GM12874 (cell line): ENCODE measurements around the gene TTC34.

Source experiments
- TF ChIP-seq, protein P1 (sequence below): IDR thresholded peaks from 2 replicates; pipeline ENCODE4 v1.5.1; 2011; ENCODE audit warnings: low read depth, mild to moderate bottlenecking, control low read depth, low read length, moderate library complexity; ENCODE audit not compliant: insufficient read depth

TTC34 gene

DNA sequence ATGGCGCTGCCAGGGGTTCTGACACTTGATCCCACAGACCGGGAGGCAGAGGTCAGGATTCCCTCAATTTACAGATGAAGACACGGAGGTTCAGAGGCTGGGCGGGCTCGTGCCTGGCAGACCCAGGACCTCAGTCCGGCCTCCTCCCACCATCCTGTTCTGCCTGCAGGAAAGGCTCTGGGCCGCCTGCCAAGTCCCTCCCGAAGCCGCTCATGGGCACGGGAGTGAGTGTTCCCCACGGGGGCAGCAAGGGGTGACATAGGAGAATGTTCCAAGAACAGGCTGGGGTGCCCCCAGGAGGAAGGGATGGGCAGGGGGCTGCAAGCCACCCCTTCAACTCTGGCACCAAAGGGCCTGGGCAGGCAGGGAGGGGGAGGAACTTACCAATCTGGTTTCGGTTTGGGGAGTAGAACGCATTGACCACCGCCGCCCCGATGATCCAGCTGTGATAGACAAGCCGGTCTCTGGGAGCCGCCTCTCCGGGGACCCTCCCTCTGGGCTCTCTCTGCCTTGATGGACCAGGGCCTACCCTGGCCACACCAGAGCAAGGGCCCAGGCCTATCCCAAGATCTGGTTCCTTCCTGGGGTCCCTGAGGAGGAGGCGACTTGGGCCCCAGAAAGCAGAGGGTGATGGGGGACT is 207.4 kb downstream of the TTC34 start:
- TF ChIP-seq, protein P1, sequence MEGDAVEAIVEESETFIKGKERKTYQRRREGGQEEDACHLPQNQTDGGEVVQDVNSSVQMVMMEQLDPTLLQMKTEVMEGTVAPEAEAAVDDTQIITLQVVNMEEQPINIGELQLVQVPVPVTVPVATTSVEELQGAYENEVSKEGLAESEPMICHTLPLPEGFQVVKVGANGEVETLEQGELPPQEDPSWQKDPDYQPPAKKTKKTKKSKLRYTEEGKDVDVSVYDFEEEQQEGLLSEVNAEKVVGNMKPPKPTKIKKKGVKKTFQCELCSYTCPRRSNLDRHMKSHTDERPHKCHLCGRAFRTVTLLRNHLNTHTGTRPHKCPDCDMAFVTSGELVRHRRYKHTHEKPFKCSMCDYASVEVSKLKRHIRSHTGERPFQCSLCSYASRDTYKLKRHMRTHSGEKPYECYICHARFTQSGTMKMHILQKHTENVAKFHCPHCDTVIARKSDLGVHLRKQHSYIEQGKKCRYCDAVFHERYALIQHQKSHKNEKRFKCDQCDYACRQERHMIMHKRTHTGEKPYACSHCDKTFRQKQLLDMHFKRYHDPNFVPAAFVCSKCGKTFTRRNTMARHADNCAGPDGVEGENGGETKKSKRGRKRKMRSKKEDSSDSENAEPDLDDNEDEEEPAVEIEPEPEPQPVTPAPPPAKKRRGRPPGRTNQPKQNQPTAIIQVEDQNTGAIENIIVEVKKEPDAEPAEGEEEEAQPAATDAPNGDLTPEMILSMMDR, result no peak

DNA sequence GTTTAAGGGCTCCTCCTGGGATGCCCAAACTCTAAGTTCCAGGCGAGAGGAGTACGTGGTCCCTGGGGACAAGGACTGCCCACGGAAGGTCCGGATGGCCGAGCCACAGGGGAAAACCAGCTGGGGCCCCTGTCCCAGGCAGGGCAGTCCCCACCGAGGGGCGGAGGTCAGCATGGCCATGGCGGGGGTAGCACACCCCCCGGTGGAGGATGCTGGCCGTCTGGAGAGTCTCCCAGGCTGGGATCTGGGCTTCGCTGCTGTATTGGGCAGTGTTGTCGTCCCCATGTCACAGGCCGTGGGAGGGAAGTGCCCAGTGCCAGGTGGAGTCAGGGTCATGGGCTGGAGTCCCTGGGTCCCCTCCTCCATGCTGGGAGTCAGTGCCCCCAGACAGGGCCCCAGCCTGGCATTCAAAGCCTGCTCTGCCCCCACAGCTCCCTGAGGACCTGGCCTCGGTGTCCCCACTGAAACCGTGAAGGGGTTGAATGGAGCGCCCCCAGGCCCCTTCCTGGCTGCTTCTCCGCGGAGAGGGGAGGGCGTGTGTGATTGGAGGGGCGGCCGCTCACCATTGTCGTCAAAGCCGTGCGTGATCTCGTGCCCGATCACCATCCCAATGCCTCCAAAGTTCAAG is 208.1 kb downstream of the TTC34 start:
- TF ChIP-seq, protein P1, result no peak

DNA sequence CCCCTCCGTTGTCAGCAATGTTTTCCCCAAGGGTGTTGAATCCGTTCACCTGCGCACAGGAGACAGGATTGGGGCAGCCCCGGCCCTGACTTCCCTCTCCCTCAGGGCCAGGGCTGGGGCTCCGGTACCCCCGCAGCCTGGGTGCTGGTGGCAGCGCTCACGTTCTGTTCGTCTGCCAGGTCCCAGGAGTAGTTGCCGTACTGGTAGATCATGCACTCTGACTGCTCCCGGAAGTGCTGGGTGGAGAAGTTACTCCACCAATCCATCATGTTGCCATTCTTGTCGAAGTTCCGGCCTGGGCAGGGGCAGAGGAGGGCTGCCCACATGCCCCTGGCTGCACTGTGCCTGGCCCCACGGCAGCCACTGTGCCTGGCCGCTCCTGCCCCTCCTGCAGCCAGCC is 208.8 kb downstream of the TTC34 start:
- TF ChIP-seq, protein P1, result no peak

DNA sequence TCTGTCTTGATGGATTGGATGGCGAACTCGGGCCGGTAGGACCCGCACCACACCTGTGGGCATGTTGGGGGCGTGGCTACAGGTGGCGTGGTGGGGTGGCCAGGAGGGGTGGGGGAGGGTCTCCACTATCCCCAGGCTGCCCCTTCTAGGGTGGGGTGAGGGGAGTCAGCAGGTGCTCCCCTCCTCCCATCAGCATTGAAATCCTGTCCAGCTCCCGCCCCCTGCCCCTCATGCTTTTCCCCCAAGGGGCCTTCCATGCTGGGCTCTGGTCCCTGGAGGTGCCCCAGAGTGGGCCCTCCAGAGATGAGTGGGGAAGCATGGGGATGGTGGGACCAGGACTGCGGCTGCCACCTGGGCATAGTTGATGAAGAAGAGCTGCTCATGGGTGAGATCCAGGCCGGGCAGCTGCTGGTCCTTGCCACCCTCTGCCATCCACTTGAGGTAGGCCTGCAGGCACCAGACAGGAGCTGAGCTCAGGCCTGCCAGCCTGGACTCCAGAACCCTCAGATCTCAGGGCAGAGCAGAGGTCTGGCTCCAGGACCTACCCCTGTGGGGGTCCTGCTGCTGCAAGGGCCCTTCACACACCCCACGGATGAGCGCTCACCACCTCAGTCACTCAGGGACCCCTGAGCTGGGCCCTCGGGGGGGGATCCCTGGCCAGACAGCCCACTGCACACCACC is 209.8 kb downstream of the TTC34 start:
- TF ChIP-seq, protein P1, result no peak

- TF ChIP-seq, protein P1, result no peak
These were observed 210.3 kb downstream of the TTC34 start for GRCh38 chr1:2591233-2591580.

GRCh38 chr1:2590233-2591141 is 211.0 kb downstream of the TTC34 start:
- TF ChIP-seq, protein P1, result no peak
